ENCODE measurements around the gene SP6.

Gene SP6

GRCh38 chr17:47888293-47888692, 37.3 kb upstream of the SP6 start:
- Histone ChIP-seq H4K8ac (ENCODE audit: low read depth, low read length) (no peak overlapping the region), H3K56ac (ENCODE audit: low read length) (no peak overlapping the region), H2BK15ac (replicated peaks; ENCODE audit: low read depth) (no peak overlapping the region), H2BK5ac (ENCODE audit: low read length) (no peak overlapping the region), H3K79me2 (ENCODE audit: control insufficient read depth, insufficient read depth, low read length) (no peaks in the 10 kb centered on the region), H4K5ac (ENCODE audit: low read length) (no peak overlapping the region), H3K9ac (ENCODE audit: low read length) (no peak overlapping the region), H3K27me3 (ENCODE audit: insufficient read depth, low read length, poor library complexity) (no peaks in the 10 kb centered on the region), H2AK5ac (ENCODE audit: low read length) (no peak overlapping the region), H3K4ac (ENCODE audit: low read depth, low read length) (no peak overlapping the region), H3K36me3 (ENCODE audit: control insufficient read depth, insufficient read depth, low read length) (no peaks in the 10 kb centered on the region), H3K18ac (ENCODE audit: low read length) (no peak overlapping the region), H3K4me1 (ENCODE audit: control insufficient read depth, low read depth, low read length) (peaks cover 7% of the 10 kb centered on the region), H2BK120ac (ENCODE audit: low read depth, low read length) (no peak overlapping the region), H3K23ac (ENCODE audit: low read length) (no peak overlapping the region), H3K79me1 (ENCODE audit: low read length) (no peaks in the 10 kb centered on the region), H3K4me3 (ENCODE audit: low read length) (no peak overlapping the region), H3K4me2 (ENCODE audit: low read length) (no peak overlapping the region), H3K27ac (ENCODE audit: low read depth, low read length) (no peak overlapping the region)
- no CpG with 5 or more reads among the region's 6 CpGs for WGBS (ENCODE audit: extremely low coverage, insufficient coverage, low lambda C conversion rate)
- no peak for DNase-seq

DNA sequence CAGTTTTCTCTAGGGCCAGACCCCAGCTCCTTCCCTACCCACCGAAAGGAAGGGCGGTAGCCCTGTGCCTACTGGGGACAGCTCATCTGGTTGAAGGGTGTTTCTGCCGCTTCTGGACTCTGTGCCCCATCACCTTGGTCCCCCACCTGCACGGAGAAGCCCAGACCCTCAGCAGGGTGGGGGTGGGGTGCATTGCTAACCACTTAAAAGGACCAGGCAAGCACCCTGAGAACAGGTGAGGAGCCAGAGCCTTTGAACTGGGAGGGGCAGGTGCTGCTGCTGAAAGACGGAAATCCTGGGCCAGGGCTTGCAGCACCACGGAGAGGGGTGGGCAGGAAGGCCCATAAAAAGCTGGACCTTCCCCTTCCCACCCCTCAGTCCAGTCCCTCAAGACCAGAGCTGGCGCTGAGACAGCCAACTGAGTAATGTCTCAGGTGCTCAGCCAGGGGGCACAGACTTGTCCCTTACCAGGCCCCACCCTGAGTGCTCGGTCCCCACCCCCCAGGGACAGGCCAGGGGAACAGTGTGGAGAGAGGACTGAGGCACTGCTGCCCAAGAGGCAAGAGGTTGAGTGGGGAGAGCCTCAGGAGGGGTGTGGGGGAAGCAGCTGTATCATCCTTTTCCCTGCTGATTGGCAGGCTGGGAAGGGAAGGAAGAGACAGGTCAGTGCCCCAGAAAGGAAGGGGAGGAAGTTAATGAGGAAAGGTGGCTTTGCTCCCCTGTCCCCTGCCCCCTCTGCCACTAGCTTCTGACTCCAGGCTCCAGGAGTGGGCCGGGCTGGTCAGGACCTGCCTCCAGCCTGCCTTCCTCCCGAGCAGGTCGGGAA, 34.2 kb upstream of the SP6 start:
- no peak overlapping the region for H4K8ac ChIP-seq (ENCODE audit: low read depth, low read length)
- no peak overlapping the region for H3K4me2 ChIP-seq (ENCODE audit: low read length)
- peak overlapping the region; percentile 24 for H3K9ac ChIP-seq (ENCODE audit: low read length)
- H3K4me1 ChIP-seq (ENCODE audit: control insufficient read depth, low read depth, low read length), result peaks cover 7% of the 10 kb centered on the region
- H3K4me3 ChIP-seq (ENCODE audit: low read length), result no peak overlapping the region
- no peaks in the 10 kb centered on the region for H3K79me2 ChIP-seq (ENCODE audit: control insufficient read depth, insufficient read depth, low read length)
- H3K23ac ChIP-seq (ENCODE audit: low read length), result no peak overlapping the region
- H2BK5ac ChIP-seq (ENCODE audit: low read length), result no peak overlapping the region
- no peaks in the 10 kb centered on the region for H3K36me3 ChIP-seq (ENCODE audit: control insufficient read depth, insufficient read depth, low read length)
- H3K79me1 ChIP-seq (ENCODE audit: low read length), result no peaks in the 10 kb centered on the region
- peak overlapping the region; percentile 70 for H3K56ac ChIP-seq (ENCODE audit: low read length)
- H3K27me3 ChIP-seq (ENCODE audit: insufficient read depth, low read length, poor library complexity), result no peaks in the 10 kb centered on the region
- WGBS (ENCODE audit: extremely low coverage, insufficient coverage, low lambda C conversion rate), result no CpG with 5 or more reads among the region's 11 CpGs
- no peak overlapping the region for H3K4ac ChIP-seq (ENCODE audit: low read depth, low read length)
- no peak overlapping the region for H3K18ac ChIP-seq (ENCODE audit: low read length)
- no peak overlapping the region for H2BK15ac ChIP-seq (replicated peaks; ENCODE audit: low read depth)
- no peak overlapping the region for H4K5ac ChIP-seq (ENCODE audit: low read length)
- H2AK5ac ChIP-seq (ENCODE audit: low read length), result no peak overlapping the region
- no peak overlapping the region for H2BK120ac ChIP-seq (ENCODE audit: low read depth, low read length)
- DNase-seq, result no peak
- no peak overlapping the region for H3K27ac ChIP-seq (ENCODE audit: low read depth, low read length)

- Histone ChIP-seq H2AK5ac (ENCODE audit: low read length) (no peak overlapping the region), H3K27me3 (ENCODE audit: insufficient read depth, low read length, poor library complexity) (no peaks in the 10 kb centered on the region), H3K18ac (ENCODE audit: low read length) (no peak overlapping the region), H4K5ac (ENCODE audit: low read length) (no peak overlapping the region), H3K36me3 (ENCODE audit: control insufficient read depth, insufficient read depth, low read length) (no peaks in the 10 kb centered on the region), H2BK15ac (replicated peaks; ENCODE audit: low read depth) (no peak overlapping the region), H3K4ac (ENCODE audit: low read depth, low read length) (no peak overlapping the region), H2BK120ac (ENCODE audit: low read depth, low read length) (no peak overlapping the region), H3K23ac (ENCODE audit: low read length) (no peak overlapping the region), H3K27ac (ENCODE audit: low read depth, low read length) (no peak overlapping the region), H3K4me3 (ENCODE audit: low read length) (no peak overlapping the region), H3K56ac (ENCODE audit: low read length) (peak overlapping the region; percentile 42), H4K8ac (ENCODE audit: low read depth, low read length) (no peak overlapping the region), H3K4me2 (ENCODE audit: low read length) (no peak overlapping the region), H3K79me1 (ENCODE audit: low read length) (no peaks in the 10 kb centered on the region), H2BK5ac (ENCODE audit: low read length) (no peak overlapping the region), H3K4me1 (ENCODE audit: control insufficient read depth, low read depth, low read length) (peaks cover 7% of the 10 kb centered on the region), H3K79me2 (ENCODE audit: control insufficient read depth, insufficient read depth, low read length) (no peaks in the 10 kb centered on the region), H3K9ac (ENCODE audit: low read length) (no peak overlapping the region)
- no peak for DNase-seq
- no CpG with 5 or more reads among the region's 5 CpGs for WGBS (ENCODE audit: extremely low coverage, insufficient coverage, low lambda C conversion rate)
Measured at GRCh38 chr17:47884427-47884740, 33.4 kb upstream of the SP6 start.

- no peaks in the 10 kb centered on the region for H3K27me3 ChIP-seq (ENCODE audit: insufficient read depth, low read length, poor library complexity)
- peaks cover 10% of the 10 kb centered on the region for H3K4me1 ChIP-seq (ENCODE audit: control insufficient read depth, low read depth, low read length)
- H3K56ac ChIP-seq (ENCODE audit: low read length), result peak overlapping the region; percentile 42
Measured at GRCh38 chr17:47883589-47884426, 32.8 kb upstream of the SP6 start.

GRCh38 chr17:47882695-47883588, 32.0 kb upstream of the SP6 start:
- DNase-seq, result no peak
- no peak overlapping the region for H2AK5ac ChIP-seq (ENCODE audit: low read length)
- WGBS (ENCODE audit: extremely low coverage, insufficient coverage, low lambda C conversion rate), result no CpG with 5 or more reads among the region's 9 CpGs
- H2BK120ac ChIP-seq (ENCODE audit: low read depth, low read length), result no peak overlapping the region
- no peaks in the 10 kb centered on the region for H3K36me3 ChIP-seq (ENCODE audit: control insufficient read depth, insufficient read depth, low read length)
- H3K18ac ChIP-seq (ENCODE audit: low read length), result no peak overlapping the region
- H4K5ac ChIP-seq (ENCODE audit: low read length), result no peak overlapping the region
- H3K56ac ChIP-seq (ENCODE audit: low read length), result no peak overlapping the region
- H3K27ac ChIP-seq (ENCODE audit: low read depth, low read length), result no peak overlapping the region
- H3K79me1 ChIP-seq (ENCODE audit: low read length), result no peaks in the 10 kb centered on the region
- H3K23ac ChIP-seq (ENCODE audit: low read length), result no peak overlapping the region
- no peak overlapping the region for H3K4me3 ChIP-seq (ENCODE audit: low read length)
- peaks cover 15% of the 10 kb centered on the region for H3K4me1 ChIP-seq (ENCODE audit: control insufficient read depth, low read depth, low read length)
- no peaks in the 10 kb centered on the region for H3K79me2 ChIP-seq (ENCODE audit: control insufficient read depth, insufficient read depth, low read length)
- no peak overlapping the region for H3K9ac ChIP-seq (ENCODE audit: low read length)
- no peak overlapping the region for H3K4me2 ChIP-seq (ENCODE audit: low read length)
- no peaks in the 10 kb centered on the region for H3K27me3 ChIP-seq (ENCODE audit: insufficient read depth, low read length, poor library complexity)
- no peak overlapping the region for H2BK15ac ChIP-seq (replicated peaks; ENCODE audit: low read depth)
- H4K8ac ChIP-seq (ENCODE audit: low read depth, low read length), result no peak overlapping the region
- H2BK5ac ChIP-seq (ENCODE audit: low read length), result no peak overlapping the region
- no peak overlapping the region for H3K4ac ChIP-seq (ENCODE audit: low read depth, low read length)

More at GRCh38 chr17:47883589-47884426, 32.8 kb upstream of the SP6 start:
- Histone ChIP-seq H2BK120ac (ENCODE audit: low read depth, low read length) (no peak overlapping the region), H3K18ac (ENCODE audit: low read length) (no peak overlapping the region), H3K9ac (ENCODE audit: low read length) (no peak overlapping the region), H3K4me3 (ENCODE audit: low read length) (no peak overlapping the region), H4K5ac (ENCODE audit: low read length) (no peak overlapping the region), H4K8ac (ENCODE audit: low read depth, low read length) (no peak overlapping the region), H3K79me2 (ENCODE audit: control insufficient read depth, insufficient read depth, low read length) (no peaks in the 10 kb centered on the region), H2BK5ac (ENCODE audit: low read length) (no peak overlapping the region), H2BK15ac (replicated peaks; ENCODE audit: low read depth) (no peak overlapping the region), H3K4ac (ENCODE audit: low read depth, low read length) (no peak overlapping the region), H2AK5ac (ENCODE audit: low read length) (no peak overlapping the region), H3K27ac (ENCODE audit: low read depth, low read length) (no peak overlapping the region), H3K23ac (ENCODE audit: low read length) (no peak overlapping the region), H3K79me1 (ENCODE audit: low read length) (no peaks in the 10 kb centered on the region), H3K36me3 (ENCODE audit: control insufficient read depth, insufficient read depth, low read length) (no peaks in the 10 kb centered on the region), H3K4me2 (ENCODE audit: low read length) (no peak overlapping the region)
- WGBS (ENCODE audit: extremely low coverage, insufficient coverage, low lambda C conversion rate), result no CpG with 5 or more reads among the region's 9 CpGs
- DNase-seq, result no peak

Data from mesendoderm (in vitro differentiated cells).